GM12864 (cell line): Measurements from ENCODE around the gene LIPC.

Experiments used
- DNase-seq: peaks from one replicate; pipeline ENCODE4 v3.0.0-alpha.2; 2011; ENCODE audit warnings: low read depth
- H3K4me3 ChIP-seq: 2 replicates; pipeline ENCODE4 v1.5.1; 2011; ENCODE audit warnings: mild to moderate bottlenecking, low read depth, low read length, control low read depth
- TF ChIP-seq, protein P1 (sequence below): IDR thresholded peaks from 2 replicates; pipeline ENCODE4 v1.5.1; 2011; ENCODE audit warnings: low read depth, mild to moderate bottlenecking, moderate library complexity, low read length, control low read depth, inconsistent platforms; ENCODE audit errors: missing control alignments

Gene LIPC

DNA sequence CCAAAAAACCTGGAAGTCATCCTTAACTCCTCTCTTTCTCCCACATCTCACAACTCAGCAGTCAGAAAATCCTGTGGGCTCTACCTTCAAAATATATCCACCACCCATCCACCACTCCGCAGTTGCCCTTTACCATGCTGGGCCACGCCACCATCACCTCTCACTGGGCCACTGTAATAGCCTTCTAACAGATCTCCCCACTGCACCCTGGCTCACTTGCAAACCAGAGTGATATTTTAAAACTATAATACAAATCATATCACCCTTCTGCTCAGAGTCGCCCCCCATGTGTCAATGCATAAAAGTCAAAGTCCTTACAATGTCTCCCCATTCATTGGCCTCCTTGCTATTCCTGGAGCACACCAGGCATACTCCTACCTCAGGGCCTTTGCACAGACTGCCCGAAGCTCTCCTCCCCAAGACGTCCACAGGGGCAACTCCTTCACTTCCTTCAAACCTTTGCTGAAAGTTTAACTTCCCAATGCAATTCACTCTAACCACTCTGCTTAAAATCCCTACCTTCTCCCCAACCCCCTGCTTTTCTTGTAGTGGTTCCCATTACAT, 1.5 kb upstream of the LIPC start:
- TF ChIP-seq, protein P1, sequence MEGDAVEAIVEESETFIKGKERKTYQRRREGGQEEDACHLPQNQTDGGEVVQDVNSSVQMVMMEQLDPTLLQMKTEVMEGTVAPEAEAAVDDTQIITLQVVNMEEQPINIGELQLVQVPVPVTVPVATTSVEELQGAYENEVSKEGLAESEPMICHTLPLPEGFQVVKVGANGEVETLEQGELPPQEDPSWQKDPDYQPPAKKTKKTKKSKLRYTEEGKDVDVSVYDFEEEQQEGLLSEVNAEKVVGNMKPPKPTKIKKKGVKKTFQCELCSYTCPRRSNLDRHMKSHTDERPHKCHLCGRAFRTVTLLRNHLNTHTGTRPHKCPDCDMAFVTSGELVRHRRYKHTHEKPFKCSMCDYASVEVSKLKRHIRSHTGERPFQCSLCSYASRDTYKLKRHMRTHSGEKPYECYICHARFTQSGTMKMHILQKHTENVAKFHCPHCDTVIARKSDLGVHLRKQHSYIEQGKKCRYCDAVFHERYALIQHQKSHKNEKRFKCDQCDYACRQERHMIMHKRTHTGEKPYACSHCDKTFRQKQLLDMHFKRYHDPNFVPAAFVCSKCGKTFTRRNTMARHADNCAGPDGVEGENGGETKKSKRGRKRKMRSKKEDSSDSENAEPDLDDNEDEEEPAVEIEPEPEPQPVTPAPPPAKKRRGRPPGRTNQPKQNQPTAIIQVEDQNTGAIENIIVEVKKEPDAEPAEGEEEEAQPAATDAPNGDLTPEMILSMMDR, result no peak
- H3K4me3 ChIP-seq, result no peak overlapping the region

DNA sequence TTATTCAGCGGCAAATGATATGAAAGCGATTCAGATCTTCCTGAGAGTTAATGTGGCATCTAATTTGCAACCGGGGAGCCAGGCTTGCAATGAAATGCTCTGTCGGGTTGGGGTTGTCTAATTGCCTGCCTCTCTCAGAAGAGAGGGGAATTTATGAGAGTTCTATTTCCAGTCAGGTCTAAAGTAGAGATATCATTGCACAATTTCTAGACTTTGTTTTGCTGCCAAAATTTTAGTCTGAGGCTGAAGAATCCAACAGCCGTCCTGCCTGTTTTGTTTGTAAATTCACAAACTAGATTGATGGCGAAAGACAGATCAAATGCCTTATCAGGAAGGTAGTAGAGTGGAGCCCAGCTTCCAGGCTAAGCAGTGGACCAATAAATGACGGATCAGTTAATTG, 610 bp downstream of the LIPC start:
- DNase-seq, result no peak
- H3K4me3 ChIP-seq, result no peak overlapping the region
- TF ChIP-seq, protein P1, result no peak

More for the DNA sequence above, 1.5 kb upstream of the LIPC start:
- no peak for DNase-seq

DNA sequence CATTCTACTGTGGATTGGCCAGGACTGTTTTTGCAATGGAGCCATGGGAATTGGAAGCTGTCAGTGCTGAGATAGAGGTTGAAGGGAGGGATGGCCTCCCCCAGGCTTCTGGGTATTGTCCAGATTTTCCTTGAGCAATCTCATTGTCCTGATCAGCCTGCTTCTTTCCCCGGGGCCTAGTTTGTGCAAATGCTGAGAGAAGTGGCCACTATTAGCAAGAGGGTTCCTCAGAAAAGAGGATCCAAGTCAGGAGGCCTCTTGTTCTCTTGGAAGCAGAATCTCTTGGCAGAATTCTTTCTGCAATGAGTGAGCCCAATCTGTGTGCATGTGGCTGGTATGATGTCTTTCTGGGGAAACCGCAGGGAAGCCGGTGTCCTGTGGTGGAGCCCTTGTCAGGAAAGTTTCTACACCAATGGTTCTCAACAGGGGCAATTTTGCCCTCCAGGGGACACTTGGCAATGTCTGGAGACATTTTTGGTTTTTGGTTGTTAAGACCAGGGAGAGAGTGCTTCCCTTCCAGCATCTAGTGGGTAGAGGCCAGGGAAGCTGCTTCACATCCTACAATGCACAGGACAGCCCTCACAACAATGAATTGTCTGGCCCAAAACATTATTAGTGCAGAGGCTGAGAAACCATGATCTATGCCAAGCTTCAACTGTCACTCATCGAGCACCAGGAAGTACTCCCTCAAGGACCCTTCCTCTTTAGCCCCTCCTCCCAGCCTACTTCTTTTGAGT, 2.0 kb downstream of the LIPC start:
- TF ChIP-seq, protein P1, result no peak
- no peak overlapping the region for H3K4me3 ChIP-seq
- no peak for DNase-seq

DNA sequence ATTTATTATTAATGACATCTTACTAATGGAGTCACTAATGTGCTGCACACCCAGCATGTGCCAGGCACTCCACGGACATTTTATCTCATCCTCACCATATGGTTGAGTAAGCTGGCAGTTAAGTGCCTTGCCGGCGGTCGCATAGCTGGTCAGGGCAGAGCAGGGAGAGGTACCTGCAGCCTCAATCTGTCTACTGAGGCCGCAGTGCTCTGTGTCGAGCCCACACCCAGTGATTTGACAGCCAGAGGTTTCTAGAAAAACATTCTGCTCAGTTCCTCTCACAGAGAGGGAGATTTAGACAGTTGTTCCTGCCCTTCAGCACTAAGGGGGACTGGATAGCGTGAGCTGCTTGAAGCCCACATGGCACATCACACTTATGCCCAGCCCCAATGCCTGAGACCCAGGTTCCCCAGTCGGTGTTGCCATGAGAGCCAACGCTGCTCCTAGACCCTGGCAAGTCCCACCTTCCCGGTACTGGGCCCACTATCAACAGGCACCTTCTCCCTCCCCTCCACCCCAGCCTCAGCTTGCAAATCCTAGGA, 2.6 kb downstream of the LIPC start:
- no peak for DNase-seq
- TF ChIP-seq, protein P1, result no peak
- no peak overlapping the region for H3K4me3 ChIP-seq

DNA sequence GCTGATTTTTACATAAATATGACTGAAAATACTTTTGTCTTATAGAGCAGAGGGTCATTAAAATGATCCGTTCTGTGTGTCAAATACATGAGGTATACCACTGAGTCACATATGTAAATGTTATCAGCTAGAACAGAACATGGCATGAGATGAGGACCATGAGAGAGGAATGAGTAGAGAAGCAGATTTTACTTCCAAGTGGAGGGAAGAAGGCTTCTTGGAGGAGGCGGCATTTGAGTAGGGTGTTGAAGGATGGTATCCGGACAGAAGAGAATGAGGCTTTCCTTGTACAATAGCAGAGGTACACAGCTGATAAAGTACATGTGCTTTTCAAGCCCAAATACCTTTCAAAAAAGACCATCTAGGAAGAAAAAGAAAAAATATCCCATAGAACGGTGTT, 4.8 kb downstream of the LIPC start:
- DNase-seq, result no peak
- TF ChIP-seq, protein P1, result no peak
- H3K4me3 ChIP-seq, result no peak overlapping the region

DNA sequence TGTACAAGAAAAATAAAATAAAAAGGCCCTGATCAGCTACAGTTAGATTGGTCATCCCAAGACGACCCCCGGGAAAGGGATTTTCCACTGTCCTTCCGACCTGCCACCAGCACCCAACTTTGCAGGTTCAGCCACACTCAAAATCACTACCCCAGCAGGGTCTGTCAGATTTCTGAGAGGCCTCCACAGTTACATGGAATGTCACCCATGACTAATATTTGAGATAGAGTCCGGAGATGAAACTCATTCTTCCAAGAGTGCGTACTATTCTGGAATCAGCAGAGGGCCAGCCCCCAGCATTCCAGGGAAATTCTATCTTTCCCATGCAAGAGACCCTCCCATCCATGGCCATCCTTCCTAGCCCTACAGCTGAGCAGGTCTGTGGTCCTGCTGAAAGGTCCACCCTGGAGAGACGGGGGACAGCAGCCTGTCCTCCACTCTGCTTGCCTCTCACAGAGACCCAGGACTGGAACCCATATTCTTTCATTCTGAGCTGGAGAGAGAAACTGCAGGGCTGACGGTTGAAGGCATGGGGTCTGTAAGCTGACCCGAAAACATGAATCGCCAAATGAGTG, 5.8 kb downstream of the LIPC start:
- DNase-seq, result no peak
- H3K4me3 ChIP-seq, result no peak overlapping the region
- TF ChIP-seq, protein P1, result no peak
